WI38 (cell line): ENCODE results near the gene CSF1R.

ENCODE experiments used
- H3K4me3 ChIP-seq: 2 replicates; pipeline ENCODE4 v1.5.1; 2011; ENCODE audit warnings: low read depth, mild to moderate bottlenecking, control low read depth, low read length
- CTCF ChIP-seq: IDR thresholded peaks from 2 replicates; pipeline ENCODE4 v1.5.1; 2012; ENCODE audit warnings: low read depth, mild to moderate bottlenecking, control low read depth, low read length

The CSF1R gene

GRCh38 chr5:150068472-150068871 is 17.9 kb downstream of the CSF1R start:
- H3K4me3 ChIP-seq, result no peak overlapping the region
- TF ChIP-seq CTCF, result no peak

GRCh38 chr5:150068071-150068470 is 18.3 kb downstream of the CSF1R start:
- TF ChIP-seq CTCF, result no peak
- H3K4me3 ChIP-seq, result no peak overlapping the region

- TF ChIP-seq CTCF, result no peak
- H3K4me3 ChIP-seq, result no peak overlapping the region
These were observed 18.9 kb downstream of the CSF1R start for GRCh38 chr5:150067405-150067960.

GRCh38 chr5:150066901-150067396 is 19.4 kb downstream of the CSF1R start:
- no peak overlapping the region for H3K4me3 ChIP-seq
- no peak for TF ChIP-seq CTCF

- no peak for TF ChIP-seq CTCF
- H3K4me3 ChIP-seq, result no peak overlapping the region
These were observed 19.9 kb downstream of the CSF1R start for GRCh38 chr5:150066436-150066835.

GRCh38 chr5:150065886-150066285 is 20.5 kb downstream of the CSF1R start:
- no peak for TF ChIP-seq CTCF
- H3K4me3 ChIP-seq, result no peak overlapping the region

GRCh38 chr5:150065346-150065745 is 21.0 kb downstream of the CSF1R start:
- no peak overlapping the region for H3K4me3 ChIP-seq

More at GRCh38 chr5:150065346-150065745, 21.0 kb downstream of the CSF1R start:
- no peak for TF ChIP-seq CTCF
